Measurements from ENCODE around the gene STK4.

The STK4 gene

DNA sequence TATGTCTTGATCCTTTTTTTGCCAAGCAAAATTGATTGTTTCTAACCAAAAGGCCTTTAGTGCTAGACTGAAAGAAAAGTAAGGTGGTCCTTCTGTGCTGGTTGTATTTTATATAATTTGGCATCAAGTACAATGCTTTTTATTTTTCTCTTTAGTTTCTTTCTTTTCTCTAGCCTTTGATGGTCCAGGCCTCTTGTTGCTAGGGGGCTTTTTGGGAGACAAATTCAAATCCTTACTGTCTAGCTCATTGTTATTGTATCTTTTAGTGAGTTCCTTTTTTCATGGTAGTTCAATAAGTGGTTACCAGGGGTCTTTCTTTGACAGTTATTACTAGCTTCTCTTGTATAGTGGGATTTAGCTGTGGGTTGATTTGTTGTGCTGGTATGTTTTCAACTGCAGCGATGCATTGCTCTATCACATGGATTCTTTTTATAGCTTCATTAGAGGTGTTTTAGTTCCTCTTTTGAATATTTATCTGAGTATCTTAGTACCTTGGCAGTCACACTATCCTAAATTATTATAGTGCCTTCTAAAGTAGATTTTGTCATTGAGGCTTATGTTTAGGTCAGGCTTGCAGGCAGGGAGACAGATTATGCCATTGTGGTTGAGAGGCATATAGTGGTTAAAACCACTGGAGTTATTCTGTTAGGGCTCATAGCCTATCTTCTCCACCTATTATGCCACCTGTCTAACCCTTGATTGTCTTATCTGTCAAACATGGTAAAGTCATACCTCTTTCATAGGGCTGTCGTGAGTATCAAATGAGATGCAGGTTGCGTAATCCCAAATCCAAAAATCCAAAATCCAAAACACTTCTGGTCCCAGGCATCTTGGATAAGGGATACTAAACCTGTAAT is 85.1 kb downstream of the STK4 start:
- TF ChIP-seq SIN3A (IDR thresholded peaks at IDR 0.05; ENCODE audit: borderline replicate concordance, insufficient read depth, low read length) (no peak), POLR2AphosphoS5 (IDR thresholded peaks at IDR 0.05; ENCODE audit: low read depth, low read length) (no peak), FOXP2 (optimal IDR thresholded peaks at IDR 0.05; ENCODE audit: borderline replicate concordance, extremely low read depth, extremely low read length, insufficient read depth) (no peak), TAF1 (IDR thresholded peaks at IDR 0.05; ENCODE audit: borderline replicate concordance, insufficient read depth, low read length) (no peak)
- TF ChIP-seq, protein P1, sequence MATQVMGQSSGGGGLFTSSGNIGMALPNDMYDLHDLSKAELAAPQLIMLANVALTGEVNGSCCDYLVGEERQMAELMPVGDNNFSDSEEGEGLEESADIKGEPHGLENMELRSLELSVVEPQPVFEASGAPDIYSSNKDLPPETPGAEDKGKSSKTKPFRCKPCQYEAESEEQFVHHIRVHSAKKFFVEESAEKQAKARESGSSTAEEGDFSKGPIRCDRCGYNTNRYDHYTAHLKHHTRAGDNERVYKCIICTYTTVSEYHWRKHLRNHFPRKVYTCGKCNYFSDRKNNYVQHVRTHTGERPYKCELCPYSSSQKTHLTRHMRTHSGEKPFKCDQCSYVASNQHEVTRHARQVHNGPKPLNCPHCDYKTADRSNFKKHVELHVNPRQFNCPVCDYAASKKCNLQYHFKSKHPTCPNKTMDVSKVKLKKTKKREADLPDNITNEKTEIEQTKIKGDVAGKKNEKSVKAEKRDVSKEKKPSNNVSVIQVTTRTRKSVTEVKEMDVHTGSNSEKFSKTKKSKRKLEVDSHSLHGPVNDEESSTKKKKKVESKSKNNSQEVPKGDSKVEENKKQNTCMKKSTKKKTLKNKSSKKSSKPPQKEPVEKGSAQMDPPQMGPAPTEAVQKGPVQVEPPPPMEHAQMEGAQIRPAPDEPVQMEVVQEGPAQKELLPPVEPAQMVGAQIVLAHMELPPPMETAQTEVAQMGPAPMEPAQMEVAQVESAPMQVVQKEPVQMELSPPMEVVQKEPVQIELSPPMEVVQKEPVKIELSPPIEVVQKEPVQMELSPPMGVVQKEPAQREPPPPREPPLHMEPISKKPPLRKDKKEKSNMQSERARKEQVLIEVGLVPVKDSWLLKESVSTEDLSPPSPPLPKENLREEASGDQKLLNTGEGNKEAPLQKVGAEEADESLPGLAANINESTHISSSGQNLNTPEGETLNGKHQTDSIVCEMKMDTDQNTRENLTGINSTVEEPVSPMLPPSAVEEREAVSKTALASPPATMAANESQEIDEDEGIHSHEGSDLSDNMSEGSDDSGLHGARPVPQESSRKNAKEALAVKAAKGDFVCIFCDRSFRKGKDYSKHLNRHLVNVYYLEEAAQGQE (IDR thresholded peaks at IDR 0.05; ENCODE audit: insufficient read depth in 1 of 2, low read depth in 2 of 2, low read length in 2 of 2) = no peak

DNA sequence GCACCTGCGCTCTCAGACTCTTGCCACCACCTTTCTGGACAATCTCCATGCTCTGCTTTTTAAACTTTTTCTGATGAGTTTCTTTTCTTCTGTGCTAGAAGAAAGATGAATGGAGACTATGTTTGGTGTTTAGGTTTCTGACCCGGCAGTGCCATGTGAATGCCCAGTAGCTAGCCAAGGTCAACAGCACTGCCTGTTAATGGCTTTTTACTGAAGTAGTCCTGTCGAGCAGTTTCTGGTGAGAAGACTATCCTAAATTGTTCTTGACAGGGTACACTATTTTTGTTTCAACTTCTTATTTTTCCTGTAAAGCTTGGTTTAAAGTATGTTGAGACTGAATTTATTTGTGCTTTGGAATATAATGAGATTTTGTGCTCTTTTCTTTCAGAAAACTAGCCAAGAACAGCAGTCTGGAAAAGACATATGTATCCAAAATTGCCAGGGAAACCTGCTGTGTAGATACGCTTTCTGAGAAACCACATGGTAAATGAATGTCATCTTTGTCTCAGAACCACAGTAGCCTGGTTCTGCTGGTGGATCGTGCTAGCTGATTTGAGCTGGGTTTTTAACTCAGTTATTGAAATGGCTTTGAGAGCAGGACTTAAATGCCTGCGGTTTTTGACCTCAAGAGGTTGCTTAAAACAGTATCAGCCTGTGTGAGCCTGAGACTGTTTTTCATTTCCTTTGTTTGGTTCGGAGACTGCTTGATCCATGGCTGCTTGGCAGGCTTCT is 86.6 kb downstream of the STK4 start:
- TF ChIP-seq FOXP2 (optimal IDR thresholded peaks at IDR 0.05; ENCODE audit: borderline replicate concordance, extremely low read depth, extremely low read length, insufficient read depth) (no peak), POLR2AphosphoS5 (IDR thresholded peaks at IDR 0.05; ENCODE audit: low read depth, low read length) (no peak), SIN3A (IDR thresholded peaks at IDR 0.05; ENCODE audit: borderline replicate concordance, insufficient read depth, low read length) (no peak), TAF1 (IDR thresholded peaks at IDR 0.05; ENCODE audit: borderline replicate concordance, insufficient read depth, low read length) (no peak)
- TF ChIP-seq, protein P1 (IDR thresholded peaks at IDR 0.05; ENCODE audit: insufficient read depth in 1 of 2, low read depth in 2 of 2, low read length in 2 of 2) = no peak

DNA sequence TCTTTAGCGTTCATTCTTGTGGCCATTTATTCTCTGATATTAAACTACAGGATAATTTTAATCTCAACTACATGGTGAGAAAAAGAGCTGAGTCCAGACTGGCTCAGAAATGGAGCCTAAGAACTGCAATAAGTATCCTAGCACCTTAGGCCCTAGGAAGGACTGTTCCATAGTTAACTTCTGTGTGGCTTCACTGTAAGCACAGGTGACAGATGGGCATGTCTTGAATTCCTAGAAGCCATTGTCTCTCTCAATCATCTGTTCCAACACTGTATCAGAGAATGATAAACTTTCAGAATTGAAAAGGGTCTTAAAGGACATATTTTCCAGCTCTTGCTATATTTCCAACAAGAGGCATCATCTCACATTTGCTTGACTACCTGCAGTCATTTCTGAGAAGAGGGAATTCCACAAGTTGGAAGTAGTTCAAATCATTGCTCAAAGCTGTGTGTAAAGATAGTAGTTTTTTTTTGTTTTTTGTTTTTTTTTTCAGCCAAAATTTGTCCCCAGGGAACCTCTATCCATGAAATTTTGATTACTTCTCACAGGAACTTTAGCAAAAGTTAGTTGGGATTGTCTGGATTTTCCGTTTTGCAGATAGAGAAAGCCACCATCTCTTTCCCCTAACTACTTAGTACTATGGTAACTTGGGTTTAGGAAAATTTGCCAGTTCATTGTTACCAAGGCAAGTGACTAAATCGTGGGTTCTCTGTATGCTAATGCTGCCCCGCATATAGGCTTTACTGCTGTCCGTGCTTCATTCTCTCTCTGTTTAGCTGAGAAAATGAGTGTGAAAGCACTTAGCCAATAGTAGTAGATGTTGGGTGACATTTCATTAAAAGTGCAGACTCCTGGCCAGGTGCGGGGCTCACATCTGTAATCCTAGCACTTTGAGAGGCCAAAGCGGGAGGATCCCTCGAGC is 87.4 kb downstream of the STK4 start:
- TF ChIP-seq SIN3A (IDR thresholded peaks at IDR 0.05; ENCODE audit: borderline replicate concordance, insufficient read depth, low read length) (no peak), TAF1 (IDR thresholded peaks at IDR 0.05; ENCODE audit: borderline replicate concordance, insufficient read depth, low read length) (no peak), FOXP2 (optimal IDR thresholded peaks at IDR 0.05; ENCODE audit: borderline replicate concordance, extremely low read depth, extremely low read length, insufficient read depth) (no peak), POLR2AphosphoS5 (IDR thresholded peaks at IDR 0.05; ENCODE audit: low read depth, low read length) (no peak)
- TF ChIP-seq, protein P1 (IDR thresholded peaks at IDR 0.05; ENCODE audit: insufficient read depth in 1 of 2, low read depth in 2 of 2, low read length in 2 of 2) = no peak

DNA sequence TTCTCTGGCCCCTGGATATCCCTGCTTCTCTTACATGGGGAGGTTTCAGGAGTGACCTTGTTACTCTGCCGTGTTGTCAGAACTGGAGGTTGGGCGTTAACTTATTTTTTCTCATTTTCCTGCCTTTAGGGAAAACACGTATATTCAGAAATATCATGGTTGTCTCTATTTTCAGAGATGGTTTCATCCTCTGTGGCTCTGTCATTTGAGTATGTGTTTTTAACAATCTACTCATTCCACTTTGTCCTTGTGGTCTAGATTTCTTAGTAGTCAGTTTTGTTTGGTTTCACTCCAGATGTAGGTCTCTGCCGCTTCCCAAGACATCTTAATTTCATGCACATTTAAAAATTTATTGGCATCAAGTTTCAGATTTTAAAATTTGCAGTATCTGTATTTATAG is 88.7 kb downstream of the STK4 start:
- TF ChIP-seq, protein P1 (IDR thresholded peaks at IDR 0.05; ENCODE audit: insufficient read depth in 1 of 2, low read depth in 2 of 2, low read length in 2 of 2) = no peak
- TF ChIP-seq SIN3A (IDR thresholded peaks at IDR 0.05; ENCODE audit: borderline replicate concordance, insufficient read depth, low read length) = no peak
- no peak for TF ChIP-seq TAF1 (IDR thresholded peaks at IDR 0.05; ENCODE audit: borderline replicate concordance, insufficient read depth, low read length)
- no peak for TF ChIP-seq FOXP2 (optimal IDR thresholded peaks at IDR 0.05; ENCODE audit: borderline replicate concordance, extremely low read depth, extremely low read length, insufficient read depth)
- no peak for TF ChIP-seq POLR2AphosphoS5 (IDR thresholded peaks at IDR 0.05; ENCODE audit: low read depth, low read length)
